SIG-M5 (cell line): ENCODE results near the gene SLCO2A1.

ENCODE experiments used
- DNase-seq: peaks from one replicate; lab custom pipeline; 2025; lab: John Stamatoyannopoulos, UW

Gene SLCO2A1

DNA sequence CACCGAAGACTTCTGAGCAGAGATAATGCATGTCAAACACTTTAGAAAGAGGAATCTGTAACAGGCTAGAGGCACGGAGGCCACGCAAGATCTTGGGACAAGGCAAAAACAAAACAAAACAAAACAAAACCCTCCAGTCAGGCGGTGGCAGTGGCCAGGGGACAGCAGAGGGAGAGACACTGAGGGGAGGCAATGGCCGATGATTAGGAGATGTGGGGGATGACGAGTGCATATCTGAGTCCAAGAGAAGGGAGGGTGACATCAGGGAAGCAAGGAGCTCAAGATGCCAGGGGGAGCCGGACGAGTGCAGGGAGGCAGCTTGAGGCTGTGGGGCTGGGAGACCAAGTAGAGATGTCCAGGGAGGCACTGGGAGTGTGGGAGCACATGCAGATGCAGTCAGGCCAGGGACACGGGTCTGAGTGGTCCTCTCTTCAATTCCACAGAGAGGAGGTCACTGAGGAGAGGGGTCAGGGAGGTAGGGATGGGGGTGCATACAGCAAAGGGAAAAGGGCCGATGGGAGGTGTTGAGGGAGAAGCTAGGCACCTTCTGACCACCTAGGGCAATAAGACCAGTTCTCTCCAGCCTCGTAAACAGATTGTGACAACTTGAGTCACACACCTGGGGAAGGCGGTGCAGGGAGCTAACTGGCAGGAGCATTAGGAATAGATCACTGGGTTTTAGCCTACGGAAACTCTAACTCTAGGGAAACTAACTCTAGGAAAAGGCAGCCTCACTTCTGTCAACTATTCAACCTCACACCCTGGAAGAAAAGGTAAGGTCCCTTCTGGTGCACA lies 29.6 kb downstream of the SLCO2A1 start:
- DNase-seq: no peak

DNA sequence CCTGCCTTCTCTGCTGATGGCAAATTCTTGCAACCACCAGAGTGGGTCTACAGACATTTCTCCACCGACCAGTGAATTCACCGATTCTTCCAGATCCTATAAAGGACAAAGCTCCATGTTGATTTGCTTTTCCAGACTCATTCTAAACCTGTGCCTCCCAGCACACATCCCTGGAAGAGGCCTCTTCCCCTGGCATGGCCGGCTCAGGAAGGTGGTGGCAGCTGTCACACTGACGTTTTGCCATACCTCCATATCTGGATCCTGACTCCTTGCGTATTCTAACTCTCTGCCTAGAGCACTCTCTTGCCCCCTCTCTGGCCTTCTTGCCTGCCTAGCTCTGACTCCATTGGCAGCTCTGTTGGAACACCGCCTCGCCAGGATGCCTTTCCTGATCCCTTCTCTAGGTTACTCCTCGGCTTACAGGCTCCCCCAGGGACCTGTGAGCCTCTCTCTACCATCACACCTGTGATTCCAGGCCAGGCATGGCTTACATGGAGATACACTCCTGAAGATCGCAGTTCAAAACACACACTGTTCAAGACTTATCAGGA lies 31.0 kb downstream of the SLCO2A1 start:
- no peak for DNase-seq

DNA sequence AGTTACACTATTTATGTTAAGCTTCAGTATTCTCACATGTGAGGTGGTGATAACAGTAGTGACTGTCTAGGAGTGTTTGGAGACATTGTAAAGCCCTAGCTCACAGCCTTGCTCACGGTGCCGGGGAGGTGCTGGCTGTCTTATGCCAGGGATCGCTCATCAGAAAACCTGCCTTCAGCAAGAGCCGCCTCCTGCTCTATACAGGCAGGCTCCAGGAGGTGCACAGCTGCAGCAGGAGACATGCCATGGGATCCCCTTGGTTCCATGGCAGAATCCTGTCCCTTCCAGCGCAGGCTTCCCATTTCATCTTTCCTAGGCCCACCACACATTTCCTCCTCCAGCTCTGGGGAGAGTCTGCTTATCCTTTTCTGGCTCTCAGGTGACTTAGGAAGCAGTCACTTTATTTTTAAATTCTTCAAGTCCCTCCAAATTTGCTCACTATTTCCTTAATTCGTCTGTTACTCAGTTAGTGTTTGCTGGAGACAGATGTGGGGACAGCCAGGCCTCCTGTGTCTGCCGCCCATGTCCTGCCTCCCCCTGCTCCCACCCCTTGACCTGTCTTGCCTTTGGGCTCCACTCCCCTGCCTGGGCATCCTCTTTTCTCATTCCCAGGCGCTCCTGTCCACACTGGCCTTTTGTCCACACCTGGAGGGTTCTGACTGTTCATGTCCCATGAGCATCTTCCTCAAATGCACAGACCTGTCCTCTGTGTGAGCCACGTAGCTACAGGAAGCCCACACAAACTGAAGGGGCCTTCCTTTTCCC lies 31.7 kb downstream of the SLCO2A1 start:
- DNase-seq: no peak

DNA sequence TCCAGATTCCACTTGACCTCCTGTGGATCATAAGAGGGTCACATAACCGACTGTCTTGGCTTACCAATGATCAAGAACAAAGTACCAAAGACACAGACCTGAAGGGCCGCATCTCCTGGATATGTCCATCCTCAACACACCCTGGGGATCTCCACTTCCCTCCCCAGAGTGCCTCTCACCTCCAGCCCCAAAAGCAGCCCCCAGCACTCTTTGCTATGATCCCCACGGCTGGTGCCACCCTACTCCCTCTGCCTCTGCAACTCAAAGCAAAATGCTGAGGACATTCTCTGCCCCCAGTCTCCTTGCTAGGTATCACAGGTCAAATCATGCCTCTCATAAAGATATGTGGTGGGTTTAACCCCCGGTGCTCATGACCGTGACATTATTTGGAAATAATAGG lies 32.7 kb downstream of the SLCO2A1 start:
- no peak for DNase-seq

DNA sequence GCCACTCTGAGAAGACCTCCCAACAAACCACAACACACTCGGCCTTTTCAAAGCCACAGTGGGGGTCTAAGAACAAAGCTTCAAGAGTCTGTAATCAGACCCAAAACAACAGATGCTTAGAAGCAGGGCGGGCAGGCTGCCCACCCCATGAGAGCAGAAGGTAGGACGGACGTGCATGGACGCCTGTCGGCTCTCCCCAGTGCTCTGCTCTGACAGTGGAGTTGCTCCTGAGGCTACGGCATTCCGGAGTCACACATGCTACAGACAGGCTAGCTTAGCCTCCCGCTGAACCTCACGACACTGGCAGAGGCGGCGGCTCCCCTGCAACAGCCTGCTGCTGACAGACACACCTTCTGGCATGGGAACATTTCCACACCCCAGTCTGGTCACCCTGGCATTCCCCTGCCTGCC lies 33.5 kb downstream of the SLCO2A1 start:
- no peak for DNase-seq

DNA sequence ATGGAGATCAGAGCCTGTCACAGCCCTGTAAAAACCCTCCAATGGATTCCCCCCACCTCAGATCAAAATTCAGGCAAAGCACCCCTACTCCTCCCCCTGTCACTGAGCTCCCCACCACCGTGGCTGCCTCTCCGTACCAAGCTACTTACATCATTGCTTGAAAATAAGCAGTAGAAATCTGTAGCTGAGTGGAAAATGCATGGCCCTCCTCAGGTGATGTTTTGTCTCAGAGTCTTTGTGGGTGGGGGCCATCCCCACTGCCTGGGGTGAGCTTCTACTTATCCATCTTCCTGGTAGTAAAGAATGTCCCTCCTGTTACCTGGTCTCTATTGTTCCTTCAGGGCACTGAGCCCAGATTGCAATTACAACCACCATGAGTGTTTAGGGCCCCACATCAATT lies 34.5 kb downstream of the SLCO2A1 start:
- DNase-seq: no peak

DNA sequence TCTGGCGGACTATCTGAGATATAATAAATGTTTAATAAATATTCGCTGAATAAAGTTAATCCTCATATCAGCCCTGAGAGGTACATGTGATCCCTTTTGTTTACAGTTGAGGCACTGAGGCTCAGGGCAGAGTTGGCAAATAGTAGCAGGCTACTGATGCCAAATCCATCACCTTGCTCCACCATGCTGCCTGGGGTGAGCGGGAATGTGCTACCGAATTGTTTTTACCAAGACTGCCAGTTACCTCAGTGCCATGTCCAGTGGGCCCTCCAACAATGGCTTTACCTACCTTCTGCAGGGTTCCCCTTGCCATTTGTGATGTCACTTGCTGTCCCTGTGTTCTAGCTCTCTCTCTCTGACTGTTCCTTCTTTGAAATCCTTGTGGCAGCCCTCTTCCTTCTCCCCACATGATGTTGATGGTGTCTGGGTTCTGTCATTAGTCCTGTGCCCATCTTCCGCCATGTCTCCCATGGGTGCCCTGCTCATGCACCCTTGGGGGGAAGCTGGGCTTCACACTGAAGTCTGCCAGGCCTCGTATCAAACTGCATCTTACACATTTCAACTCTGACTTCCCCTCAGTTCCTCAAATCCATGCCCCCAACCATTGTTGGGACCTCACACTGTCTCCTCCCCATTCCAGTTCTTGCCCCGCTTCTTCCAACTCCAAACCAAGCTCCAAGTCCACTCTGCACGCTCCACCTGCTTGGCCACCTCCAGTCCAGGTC lies 35.4 kb downstream of the SLCO2A1 start:
- no peak for DNase-seq

DNA sequence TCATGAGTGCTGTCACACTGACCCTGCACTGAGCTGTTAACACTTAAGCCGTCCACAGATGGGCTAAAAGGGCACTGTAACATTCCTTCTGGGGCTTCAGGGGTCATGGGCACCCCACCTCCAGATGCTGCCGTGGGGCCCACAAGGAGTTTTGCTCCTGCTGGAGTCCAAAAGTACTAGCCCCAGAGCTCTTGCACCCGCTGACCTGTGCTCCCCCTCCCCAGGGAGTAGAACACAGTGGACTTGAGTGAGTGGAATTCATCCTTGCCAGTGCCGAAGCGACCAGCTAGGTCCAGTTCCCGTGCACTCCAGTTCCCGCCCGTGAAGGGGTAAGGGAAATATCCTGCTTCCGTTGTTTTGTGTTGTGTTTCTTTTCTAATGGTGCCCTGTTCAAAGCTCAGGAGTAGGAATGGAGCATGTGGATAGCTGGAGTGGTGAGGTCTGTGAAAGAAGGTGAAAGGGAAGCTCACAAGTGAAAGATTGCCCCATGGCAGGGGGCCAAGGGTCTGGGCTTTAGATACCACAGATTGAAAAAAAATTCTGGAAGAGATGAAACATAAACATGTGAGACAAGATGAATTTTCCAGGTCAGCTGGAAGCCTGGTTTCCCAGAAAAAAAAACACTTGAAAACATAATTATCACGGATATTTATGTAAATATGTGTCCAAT lies 36.6 kb downstream of the SLCO2A1 start:
- no peak for DNase-seq

DNA sequence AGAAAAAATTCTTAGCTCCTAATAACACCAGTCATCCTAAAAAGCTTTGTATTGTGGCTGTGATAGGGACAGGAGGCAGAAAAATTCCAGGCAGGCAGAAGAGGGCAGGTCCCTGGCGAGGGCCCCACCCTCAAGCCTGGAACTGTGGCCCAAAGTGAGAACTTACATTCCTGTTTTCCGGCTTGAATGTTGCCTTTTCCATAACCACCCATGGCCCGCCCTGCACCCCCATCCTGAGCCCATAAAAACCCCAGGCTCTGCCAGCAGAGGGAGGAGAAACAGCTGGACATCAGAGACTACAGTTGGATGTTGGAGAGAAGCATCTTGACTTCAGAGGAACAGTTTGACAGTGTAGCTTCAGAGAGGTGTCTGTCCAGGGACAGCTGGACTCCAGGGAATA lies 37.3 kb downstream of the SLCO2A1 start:
- no peak for DNase-seq

DNA sequence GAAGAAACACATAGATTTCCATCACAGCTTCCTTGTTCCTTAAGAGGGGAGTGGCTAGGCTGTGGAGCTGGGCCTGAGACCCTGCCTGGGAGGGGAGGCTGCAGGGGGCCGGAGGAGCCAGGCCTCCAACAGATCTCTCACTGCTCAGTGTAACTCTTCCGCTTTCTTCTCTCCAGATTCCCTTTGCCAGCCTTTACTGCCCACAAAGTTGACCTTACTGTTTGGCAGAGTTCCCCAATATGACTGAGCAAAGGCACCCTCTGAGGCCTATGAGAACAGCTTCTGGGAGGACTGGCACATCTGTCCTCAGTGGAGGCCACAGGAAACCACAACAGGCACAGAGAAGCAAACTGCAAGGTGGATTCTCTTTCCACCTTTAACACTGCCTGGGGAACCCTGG lies 38.1 kb downstream of the SLCO2A1 start:
- no peak for DNase-seq

DNA sequence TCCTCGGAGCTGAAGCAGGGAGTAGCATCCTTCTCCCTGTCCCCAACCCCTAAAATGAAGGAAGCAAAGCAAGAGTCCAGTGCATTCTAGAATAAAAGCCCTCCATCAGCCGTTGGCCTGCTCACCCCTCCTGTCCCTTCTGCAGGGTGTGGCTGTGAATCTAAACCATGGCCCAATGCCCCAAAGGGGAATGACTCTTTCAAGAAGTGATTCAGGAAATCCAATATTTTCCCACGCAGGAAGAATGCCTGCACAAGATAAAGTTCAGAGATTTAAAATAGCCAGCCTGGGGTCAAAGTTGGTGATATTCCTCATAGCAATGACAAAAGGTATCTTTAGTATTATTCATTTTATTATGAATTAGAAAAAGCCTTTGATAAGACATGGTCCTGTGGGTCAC lies 38.5 kb downstream of the SLCO2A1 start:
- no peak for DNase-seq

DNA sequence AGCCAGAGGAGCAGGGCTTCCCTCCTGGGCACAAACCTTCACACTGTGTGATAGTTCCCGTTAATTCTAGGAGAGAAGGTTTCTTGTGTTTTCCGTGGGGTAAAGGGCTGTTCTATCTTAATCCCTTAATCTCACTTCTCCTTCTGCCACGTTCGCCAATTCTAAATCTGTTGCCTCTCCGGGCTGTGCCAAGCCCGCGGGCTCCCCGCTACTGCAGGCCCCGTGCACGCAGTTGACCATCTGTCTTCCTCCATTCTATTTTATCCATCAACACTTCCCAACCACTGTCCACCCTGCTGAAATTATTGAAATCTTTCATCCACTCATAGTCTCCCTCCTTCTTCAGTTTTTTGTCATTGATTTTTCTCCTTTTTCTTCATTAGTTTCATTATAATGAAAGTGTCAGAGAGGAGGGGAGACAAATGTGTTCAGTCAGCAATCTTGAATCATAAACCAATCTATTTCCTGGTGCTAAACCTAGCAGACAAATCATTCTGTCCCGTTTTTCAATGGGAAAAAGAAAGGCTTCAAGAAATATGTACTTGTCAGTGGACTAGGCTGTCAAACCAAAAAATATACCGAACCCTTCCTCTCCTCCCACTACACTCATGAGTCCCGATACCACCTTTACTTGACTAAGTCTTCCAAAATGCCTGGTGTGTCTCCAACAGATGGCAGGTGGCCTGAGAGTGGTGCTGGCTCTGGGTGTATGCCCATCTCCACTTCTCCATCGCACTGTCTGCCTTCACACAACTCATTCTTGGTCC lies 39.6 kb downstream of the SLCO2A1 start:
- DNase-seq: no peak

DNA sequence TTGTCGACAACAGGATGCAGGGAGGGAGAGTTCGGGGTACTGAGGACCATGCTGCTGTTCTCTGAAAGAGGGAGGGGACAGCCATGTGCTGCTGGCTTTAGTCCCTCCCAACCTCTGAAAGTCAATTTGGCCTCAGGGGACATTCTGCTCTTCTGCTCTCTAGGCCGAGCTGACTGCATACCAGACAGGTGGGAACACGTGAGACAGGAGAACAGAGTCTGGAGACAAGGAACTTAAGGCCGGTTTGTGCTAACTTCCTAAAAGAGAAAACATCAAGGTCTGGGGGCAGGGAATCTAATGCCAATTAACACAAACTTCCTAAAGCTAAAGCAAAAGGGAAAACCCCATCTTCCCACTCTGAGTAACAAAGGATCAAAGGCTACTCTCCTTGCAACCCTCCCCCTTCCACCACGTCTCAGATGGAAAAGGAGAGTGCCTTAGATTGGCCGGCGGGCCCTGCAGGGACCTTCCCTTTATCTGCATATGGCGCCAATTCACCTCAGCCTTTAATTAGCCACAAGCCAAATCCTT lies 41.0 kb downstream of the SLCO2A1 start:
- no peak for DNase-seq

DNA sequence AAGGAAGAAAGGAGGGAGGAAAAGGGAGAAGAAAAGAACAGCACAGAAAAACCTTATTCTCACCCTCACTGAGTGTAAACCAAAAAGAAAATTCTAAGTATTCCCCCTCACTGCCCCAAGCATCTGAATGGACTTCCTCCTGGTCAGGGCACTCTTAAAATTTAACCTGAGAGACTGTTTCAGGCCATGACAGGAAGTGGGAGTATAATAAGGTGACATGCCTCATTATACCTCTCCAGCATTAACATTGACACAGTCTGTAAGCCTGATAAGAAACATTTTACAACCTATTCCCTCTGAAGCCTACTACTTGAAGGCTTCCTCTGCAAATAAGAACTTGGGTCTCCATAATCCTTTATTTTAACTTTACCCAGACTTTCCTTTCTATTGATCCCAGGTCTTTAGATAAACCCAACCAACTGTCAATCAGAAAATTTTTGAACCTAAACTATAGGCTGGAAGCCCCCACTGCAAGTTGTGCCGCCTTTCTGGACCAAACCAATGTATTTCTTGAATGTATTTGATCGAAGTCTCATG lies 41.7 kb downstream of the SLCO2A1 start:
- no peak for DNase-seq

DNA sequence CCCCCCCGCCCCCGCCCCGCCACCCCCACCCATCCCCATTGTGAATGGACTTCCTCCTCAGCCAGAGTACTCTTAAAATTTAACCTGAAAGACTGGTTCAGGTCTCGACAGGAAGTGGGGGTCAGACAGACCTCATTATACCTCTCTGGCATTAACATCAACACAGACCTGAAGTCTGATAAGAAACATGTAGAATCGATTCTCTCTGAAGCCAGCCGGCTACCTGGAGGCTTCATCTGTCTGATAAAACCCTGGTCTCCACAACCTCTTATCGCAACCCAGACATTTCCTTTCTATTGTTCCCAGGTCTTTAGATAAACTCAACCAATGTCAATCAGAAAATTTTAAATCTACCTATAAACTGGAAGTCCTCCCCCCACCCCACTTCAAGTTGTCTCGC lies 42.6 kb downstream of the SLCO2A1 start:
- DNase-seq: no peak

DNA sequence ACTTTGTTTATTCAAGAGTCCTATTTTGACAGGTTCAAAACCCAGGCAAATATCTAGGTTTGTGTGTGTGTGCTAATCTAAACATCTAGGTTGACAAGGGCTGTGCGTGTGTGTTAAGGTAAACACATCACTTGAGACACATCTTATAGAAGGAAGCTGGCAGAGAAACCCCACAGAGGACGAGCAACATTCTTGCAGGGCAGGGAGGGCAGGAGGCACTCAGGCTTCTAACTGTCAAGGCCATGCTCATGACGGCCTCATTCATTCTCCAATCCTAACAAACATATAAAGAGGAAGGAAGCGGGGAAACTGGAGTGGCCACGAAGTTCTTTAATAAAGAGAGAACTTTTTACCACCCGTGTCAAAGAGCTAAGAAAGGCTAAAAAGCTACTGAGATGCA lies 43.4 kb downstream of the SLCO2A1 start:
- DNase-seq: no peak

DNA sequence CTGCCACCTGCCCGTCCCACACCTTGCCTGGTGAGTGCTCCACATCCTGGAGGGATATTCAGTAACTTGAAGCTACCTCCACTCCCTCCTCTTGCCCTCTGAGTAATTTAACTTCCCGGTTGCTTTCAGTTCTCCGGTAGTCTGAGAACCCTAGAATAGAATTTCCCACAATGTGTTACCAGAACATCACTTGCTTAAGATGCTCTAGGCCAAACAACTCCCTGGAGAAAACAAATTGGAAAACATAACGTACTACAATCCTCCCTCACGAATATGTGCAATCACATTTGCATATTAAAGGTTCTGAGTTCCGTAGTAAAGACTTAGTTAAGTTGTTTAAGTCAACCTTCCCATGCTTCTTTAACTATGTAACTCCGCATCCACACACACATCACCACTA lies 44.8 kb downstream of the SLCO2A1 start:
- DNase-seq: no peak

DNA sequence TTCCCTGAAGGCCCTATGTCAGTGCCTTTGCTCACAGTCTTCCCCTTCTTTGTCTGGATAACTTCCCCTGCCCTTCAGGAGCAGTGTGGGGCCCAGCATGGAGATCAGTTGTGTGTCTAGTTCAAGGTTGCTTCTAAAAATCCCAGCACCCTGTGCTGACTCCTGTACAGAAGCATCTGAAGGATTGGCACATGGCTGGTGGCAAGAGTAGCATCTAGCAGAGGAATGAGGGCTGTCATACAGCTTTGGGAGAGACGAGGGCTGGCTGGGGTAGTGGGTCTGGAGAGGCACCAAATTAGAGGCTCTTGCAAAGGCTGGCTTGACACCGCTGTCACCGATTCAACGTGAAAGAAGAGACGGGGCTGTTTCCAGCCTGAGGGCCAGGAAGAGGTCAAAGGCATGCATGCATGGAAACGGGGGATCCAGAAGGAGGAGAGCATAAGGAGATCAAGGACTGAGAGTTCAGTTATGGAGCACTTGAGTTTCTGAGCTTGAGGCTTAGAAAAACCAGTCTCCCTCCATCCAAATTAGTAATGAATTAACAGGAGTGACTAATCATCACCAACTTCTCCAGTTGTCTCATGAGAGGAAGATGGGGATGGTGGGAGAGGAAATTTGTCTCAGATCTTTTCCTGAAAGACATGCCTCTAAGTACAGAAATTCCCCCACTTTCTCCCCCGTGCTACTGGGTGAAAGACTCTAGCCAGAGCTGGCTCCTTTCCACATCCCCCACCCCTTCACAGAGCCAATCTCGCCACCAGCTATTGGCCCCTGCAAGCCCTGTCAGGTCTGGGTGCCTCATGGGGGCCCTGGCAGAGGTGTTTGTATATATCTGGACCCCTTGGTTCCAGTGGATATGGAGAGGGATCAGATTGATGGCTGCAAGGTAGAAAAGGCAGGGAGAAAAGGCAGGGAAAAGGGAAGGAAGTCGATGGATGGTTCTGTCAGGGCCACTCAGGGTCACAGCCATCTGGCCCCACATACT lies 45.9 kb downstream of the SLCO2A1 start:
- DNase-seq: no peak

DNA sequence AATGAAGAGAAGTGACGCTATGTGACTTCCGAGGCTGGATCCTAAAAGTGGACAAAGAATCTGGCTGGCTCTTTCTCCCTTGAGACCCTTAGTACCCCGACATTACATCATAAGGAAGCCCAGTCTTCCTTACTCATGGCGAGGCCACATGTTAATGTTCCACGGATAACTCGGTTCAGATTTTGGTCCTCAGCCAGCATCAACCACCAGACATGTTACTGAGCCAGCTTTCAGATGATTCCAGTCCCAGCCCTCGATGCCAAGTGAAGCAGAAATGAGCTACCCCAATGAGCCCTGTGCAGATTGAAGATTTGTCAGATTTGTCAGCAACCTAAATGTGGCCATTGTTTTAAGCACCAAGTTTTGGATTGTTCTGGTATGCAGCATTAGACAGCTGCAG lies 46.6 kb downstream of the SLCO2A1 start:
- no peak for DNase-seq

DNA sequence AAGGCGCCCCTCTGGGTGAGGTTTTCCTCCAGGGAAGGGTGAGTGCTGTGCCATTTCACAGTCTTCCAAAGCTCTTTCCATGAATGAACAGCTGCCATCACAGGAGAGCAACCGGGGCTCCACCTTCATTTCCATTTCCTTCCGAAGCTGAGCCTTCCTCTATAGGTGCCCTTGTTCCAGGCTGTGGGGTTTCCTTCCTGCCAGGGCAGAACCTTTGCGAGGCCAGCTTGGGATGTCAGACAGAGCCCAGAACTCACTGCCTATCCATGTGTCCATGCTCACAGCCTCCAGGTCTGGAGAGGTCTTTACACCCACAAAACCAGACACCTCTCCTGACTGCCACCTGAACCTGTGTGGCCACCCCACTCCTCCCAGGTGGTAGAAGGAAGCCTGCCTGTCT lies 49.2 kb downstream of the SLCO2A1 start:
- DNase-seq: no peak
